ENCODE data around the gene PCSK4. TPM values are rescaled to one million over a fixed set of nuclear protein-coding genes. Genes with fewer than 3 reads are reported as not detected.

The PCSK4 gene
- total RNA-seq, 1 donor from 2014 or later: 1.6 TPM

- Histone ChIP-seq H3K27me3 (ENCODE audit: control insufficient read depth, insufficient read depth, low read length) (peaks cover 43% of the 10 kb centered on the region), H3K36me3 (ENCODE audit: control insufficient read depth, insufficient read depth, low read length) (no peaks in the 10 kb centered on the region), H3K4me3 (ENCODE audit: low read depth, low read length) (no peak overlapping the region)
- DNase-seq (ENCODE audit: low read depth): no peak
- TF ChIP-seq CTCF (IDR thresholded peaks at IDR 0.05; ENCODE audit: insufficient read depth, low read length, poor library complexity, severe bottlenecking): no peak
Measured at GRCh38 chr19:1474011-1474764, 16.0 kb downstream of the PCSK4 start.

GRCh38 chr19:1473085-1473851 is 16.9 kb downstream of the PCSK4 start:
- DNase-seq (ENCODE audit: low read depth): no peak
- peaks cover 49% of the 10 kb centered on the region for H3K27me3 ChIP-seq (ENCODE audit: control insufficient read depth, insufficient read depth, low read length)
- H3K4me3 ChIP-seq (ENCODE audit: low read depth, low read length): no peak overlapping the region
- no peaks in the 10 kb centered on the region for H3K36me3 ChIP-seq (ENCODE audit: control insufficient read depth, insufficient read depth, low read length)
- no peak for TF ChIP-seq CTCF (IDR thresholded peaks at IDR 0.05; ENCODE audit: insufficient read depth, low read length, poor library complexity, severe bottlenecking)

GRCh38 chr19:1472231-1473084 is 17.7 kb downstream of the PCSK4 start:
- H3K27me3 ChIP-seq (ENCODE audit: control insufficient read depth, insufficient read depth, low read length): peaks cover 57% of the 10 kb centered on the region
- no peak for DNase-seq (ENCODE audit: low read depth)
- no peak for TF ChIP-seq CTCF (IDR thresholded peaks at IDR 0.05; ENCODE audit: insufficient read depth, low read length, poor library complexity, severe bottlenecking)
- H3K4me3 ChIP-seq (ENCODE audit: low read depth, low read length): no peak overlapping the region
- no peaks in the 10 kb centered on the region for H3K36me3 ChIP-seq (ENCODE audit: control insufficient read depth, insufficient read depth, low read length)

GRCh38 chr19:1471515-1472160 is 18.5 kb downstream of the PCSK4 start:
- DNase-seq (ENCODE audit: low read depth): no peak
- TF ChIP-seq CTCF (IDR thresholded peaks at IDR 0.05; ENCODE audit: insufficient read depth, low read length, poor library complexity, severe bottlenecking): no peak
- Histone ChIP-seq H3K27me3 (ENCODE audit: control insufficient read depth, insufficient read depth, low read length) (peaks cover 65% of the 10 kb centered on the region), H3K36me3 (ENCODE audit: control insufficient read depth, insufficient read depth, low read length) (no peaks in the 10 kb centered on the region), H3K4me3 (ENCODE audit: low read depth, low read length) (no peak overlapping the region)

- no peak for TF ChIP-seq CTCF (IDR thresholded peaks at IDR 0.05; ENCODE audit: insufficient read depth, low read length, poor library complexity, severe bottlenecking)
- no peak for DNase-seq (ENCODE audit: low read depth)
- Histone ChIP-seq H3K27me3 (ENCODE audit: control insufficient read depth, insufficient read depth, low read length) (peaks cover 71% of the 10 kb centered on the region), H3K36me3 (ENCODE audit: control insufficient read depth, insufficient read depth, low read length) (no peaks in the 10 kb centered on the region), H3K4me3 (ENCODE audit: low read depth, low read length) (no peak overlapping the region)
Measured at GRCh38 chr19:1471010-1471514, 19.1 kb downstream of the PCSK4 start.

Measured in kidney epithelial cell (primary cell).